Raji (cell line): ENCODE data around the gene RIMBP2.

Experiments
- POLR2A ChIP-seq: IDR thresholded peaks from 2 replicates; pipeline ENCODE4 v1.6.1; 2011; ENCODE audit warnings: low read depth, low read length, control low read depth; ENCODE audit not compliant: insufficient read depth

Gene RIMBP2

GRCh38 chr12:130576371-130576816 is 139.7 kb downstream of the RIMBP2 start:
- TF ChIP-seq POLR2A: no peak

- TF ChIP-seq POLR2A: no peak
Measured at GRCh38 chr12:130574402-130574801, 141.7 kb downstream of the RIMBP2 start.

GRCh38 chr12:130573766-130574165 is 142.3 kb downstream of the RIMBP2 start:
- no peak for TF ChIP-seq POLR2A

- no peak for TF ChIP-seq POLR2A
Measured at GRCh38 chr12:130573235-130573634, 142.9 kb downstream of the RIMBP2 start.

GRCh38 chr12:130572553-130572952 is 143.5 kb downstream of the RIMBP2 start:
- TF ChIP-seq POLR2A: no peak

- no peak for TF ChIP-seq POLR2A
Measured at GRCh38 chr12:130571734-130572133, 144.4 kb downstream of the RIMBP2 start.

GRCh38 chr12:130571089-130571488 is 145.0 kb downstream of the RIMBP2 start:
- no peak for TF ChIP-seq POLR2A

- no peak for TF ChIP-seq POLR2A
Measured at GRCh38 chr12:130569521-130569920, 146.6 kb downstream of the RIMBP2 start.

GRCh38 chr12:130568501-130568900 is 147.6 kb downstream of the RIMBP2 start:
- TF ChIP-seq POLR2A: no peak

- TF ChIP-seq POLR2A: no peak
Measured at GRCh38 chr12:130568041-130568440, 148.1 kb downstream of the RIMBP2 start.

- no peak for TF ChIP-seq POLR2A
Measured at GRCh38 chr12:130566446-130567155, 149.5 kb downstream of the RIMBP2 start.

- no peak for TF ChIP-seq POLR2A
Measured at GRCh38 chr12:130565189-130565588, 150.9 kb downstream of the RIMBP2 start.

GRCh38 chr12:130563323-130563722 is 152.8 kb downstream of the RIMBP2 start:
- no peak for TF ChIP-seq POLR2A

GRCh38 chr12:130562716-130563115 is 153.4 kb downstream of the RIMBP2 start:
- no peak for TF ChIP-seq POLR2A

GRCh38 chr12:130560321-130560720 is 155.8 kb downstream of the RIMBP2 start:
- no peak for TF ChIP-seq POLR2A

GRCh38 chr12:130559806-130560205 is 156.3 kb downstream of the RIMBP2 start:
- TF ChIP-seq POLR2A: no peak
